Stimulated activated naive CD8-positive, alpha-beta T cell treated with anti-CD3 and anti-CD28 coated beads, Interleukin-15, amount 100 ng/mL, for 72 hours (primary cell): ENCODE measurements around the gene OPTC.

ENCODE experiments used
- ATAC-seq: fragments of 150-1000 bp; cut with Tn5 transposase; 2 replicates; pipeline ENCODE4 v1.10.0; 2021; ENCODE audit warnings: mild to moderate bottlenecking, moderate library complexity
- DNase-seq, 2 donors: peaks; one replicate each; pipeline ENCODE4 v3.0.0; 2021 to 2022
- H3K27ac Mint-ChIP-seq, 2 donors: one replicate each; pipeline ENCODE4 v1.8.0; 2022; ENCODE audit warnings: mild to moderate bottlenecking in 2 of 2, mixed read lengths in 2 of 2, moderate library complexity in 2 of 2
- H3K27me3 Mint-ChIP-seq: one replicate; pipeline ENCODE4 v1.8.0; 2022; ENCODE audit warnings: mixed read lengths
- H3K4me1 Mint-ChIP-seq: one replicate; pipeline ENCODE4 v1.8.0; 2022; ENCODE audit warnings: mild to moderate bottlenecking, mixed read lengths
- H3K4me3 Mint-ChIP-seq, 2 donors: one replicate each; pipeline ENCODE4 v1.8.0; 2022; ENCODE audit warnings: mild to moderate bottlenecking in 2 of 2, mixed read lengths in 2 of 2, moderate library complexity in 1 of 2
- H3K9me3 Mint-ChIP-seq, 2 donors: one replicate each; pipeline ENCODE4 v1.8.0; 2022; ENCODE audit warnings: mixed read lengths in 2 of 2

The OPTC gene

DNA sequence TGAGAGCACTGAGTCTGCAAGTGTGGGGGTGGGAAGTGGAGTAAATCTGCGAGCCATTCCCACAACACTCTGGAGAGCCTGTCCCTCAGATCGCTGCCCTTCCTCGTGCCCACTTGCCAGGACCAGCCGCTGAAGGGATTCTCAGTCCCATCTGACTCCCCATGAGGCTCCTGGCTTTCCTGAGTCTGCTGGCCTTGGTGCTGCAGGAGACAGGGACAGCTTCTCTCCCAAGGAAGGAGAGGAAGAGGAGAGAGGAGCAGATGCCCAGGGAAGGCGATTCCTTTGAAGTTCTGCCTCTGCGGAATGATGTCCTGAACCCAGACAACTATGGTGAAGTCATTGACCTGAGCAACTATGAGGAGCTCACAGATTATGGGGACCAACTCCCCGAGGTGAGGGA, 1.9 kb downstream of the OPTC start:
- Mint-ChIP-seq H3K4me3 (no peak overlapping the region), H3K4me1 (no peaks in the 10 kb centered on the region), H3K27ac (no peak overlapping the region), H3K27me3 (no peaks in the 10 kb centered on the region), H3K9me3 (no peaks in the 10 kb centered on the region)
- ATAC-seq = no peak
- no peak for DNase-seq

- no peaks in the 10 kb centered on the region for H3K9me3 Mint-ChIP-seq
- no peak overlapping the region for H3K27ac Mint-ChIP-seq
- H3K4me1 Mint-ChIP-seq = no peaks in the 10 kb centered on the region
- ATAC-seq = no peak
- no peak for DNase-seq
- H3K4me3 Mint-ChIP-seq = no peak overlapping the region
- H3K27me3 Mint-ChIP-seq = no peaks in the 10 kb centered on the region
Observed at GRCh38 chr1:203497269-203497777, 3.4 kb downstream of the OPTC start.

- no peak overlapping the region for H3K27ac Mint-ChIP-seq
- peak; percentile 74 for ATAC-seq
Observed at GRCh38 chr1:203499643-203500278, 5.8 kb downstream of the OPTC start.

DNA sequence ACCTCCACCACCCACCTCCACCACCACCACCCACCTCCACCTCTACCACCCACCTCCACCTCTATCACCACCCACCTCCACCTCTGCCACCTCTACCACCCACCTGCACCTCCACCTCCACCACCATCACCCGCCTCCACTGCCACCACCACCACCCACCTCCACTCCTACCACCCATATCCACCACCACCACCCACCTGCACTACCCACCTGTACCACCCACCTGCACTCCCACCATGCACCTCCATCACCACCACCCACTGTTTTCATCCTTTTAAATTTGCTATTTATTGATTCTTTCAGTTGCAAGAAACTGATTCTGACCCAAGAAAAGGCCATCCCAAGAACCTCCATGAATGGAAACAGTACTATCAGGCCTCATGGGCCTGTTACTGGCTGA, 6.3 kb downstream of the OPTC start:
- Mint-ChIP-seq H3K27me3 (no peaks in the 10 kb centered on the region), H3K9me3 (no peaks in the 10 kb centered on the region), H3K4me1 (peaks cover 6% of the 10 kb centered on the region), H3K4me3 (no peak overlapping the region), H3K27ac (no peak overlapping the region)
- DNase-seq = no peak
- peak; percentile 44 for ATAC-seq

More at GRCh38 chr1:203499643-203500278, 5.8 kb downstream of the OPTC start:
- Mint-ChIP-seq H3K4me3 (no peak overlapping the region), H3K9me3 (no peaks in the 10 kb centered on the region), H3K4me1 (peaks cover 3% of the 10 kb centered on the region), H3K27me3 (no peaks in the 10 kb centered on the region)
- DNase-seq = no peak

GRCh38 chr1:203503836-203504235, 9.9 kb downstream of the OPTC start:
- Mint-ChIP-seq H3K4me3 (no peak overlapping the region), H3K9me3 (no peaks in the 10 kb centered on the region), H3K27ac (no peak overlapping the region), H3K27me3 (no peaks in the 10 kb centered on the region), H3K4me1 (peaks cover 6% of the 10 kb centered on the region)
- ATAC-seq = no peak
- DNase-seq = no peak

DNA sequence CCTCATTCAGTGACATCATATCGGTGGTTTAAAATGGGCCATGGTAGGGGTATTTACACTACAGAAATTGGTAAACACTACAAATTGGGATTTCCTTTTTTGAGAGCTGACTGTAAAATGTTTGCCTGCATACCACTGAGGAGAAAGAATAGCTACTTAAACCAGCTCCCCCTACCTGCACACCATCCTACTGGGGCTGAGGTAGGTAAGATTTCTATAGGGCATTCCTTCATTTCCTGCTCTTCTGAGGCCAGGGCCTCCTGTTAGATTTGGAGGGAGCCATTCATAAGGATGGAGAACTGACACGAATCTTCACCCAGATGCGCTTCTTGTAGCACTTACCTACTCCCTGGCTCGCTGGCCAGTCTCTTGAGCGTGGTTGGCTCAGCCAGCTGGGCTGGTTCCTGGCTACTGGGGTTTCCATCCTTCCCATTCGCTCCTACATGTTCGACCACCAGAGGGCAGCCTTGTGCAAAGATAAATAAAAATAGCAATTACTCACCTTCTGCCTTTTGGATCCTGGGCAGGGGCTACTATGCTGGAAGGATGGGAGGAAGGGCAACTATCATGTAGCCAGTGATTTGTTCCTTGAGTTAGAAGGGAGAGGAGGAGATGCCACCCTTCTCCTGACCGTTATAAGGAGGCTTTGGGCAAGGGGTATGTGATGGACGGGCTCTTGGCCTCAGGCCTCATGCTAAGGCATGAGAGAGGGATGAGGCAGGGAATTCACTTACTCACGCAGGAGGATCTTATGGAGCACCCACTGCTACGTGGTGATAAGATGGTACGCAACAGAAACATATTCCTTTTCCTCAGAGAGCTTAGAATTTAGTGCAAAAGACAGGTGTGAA, 10.7 kb downstream of the OPTC start:
- H3K4me3 Mint-ChIP-seq = no peak overlapping the region
- peaks cover 6% of the 10 kb centered on the region for H3K4me1 Mint-ChIP-seq
- DNase-seq (peak; percentile 66 to 70), ATAC-seq (peak; percentile 67)
- H3K27ac Mint-ChIP-seq = peak overlapping the region; percentile 42 to 75
- H3K27me3 Mint-ChIP-seq = no peaks in the 10 kb centered on the region
- no peaks in the 10 kb centered on the region for H3K9me3 Mint-ChIP-seq

DNA sequence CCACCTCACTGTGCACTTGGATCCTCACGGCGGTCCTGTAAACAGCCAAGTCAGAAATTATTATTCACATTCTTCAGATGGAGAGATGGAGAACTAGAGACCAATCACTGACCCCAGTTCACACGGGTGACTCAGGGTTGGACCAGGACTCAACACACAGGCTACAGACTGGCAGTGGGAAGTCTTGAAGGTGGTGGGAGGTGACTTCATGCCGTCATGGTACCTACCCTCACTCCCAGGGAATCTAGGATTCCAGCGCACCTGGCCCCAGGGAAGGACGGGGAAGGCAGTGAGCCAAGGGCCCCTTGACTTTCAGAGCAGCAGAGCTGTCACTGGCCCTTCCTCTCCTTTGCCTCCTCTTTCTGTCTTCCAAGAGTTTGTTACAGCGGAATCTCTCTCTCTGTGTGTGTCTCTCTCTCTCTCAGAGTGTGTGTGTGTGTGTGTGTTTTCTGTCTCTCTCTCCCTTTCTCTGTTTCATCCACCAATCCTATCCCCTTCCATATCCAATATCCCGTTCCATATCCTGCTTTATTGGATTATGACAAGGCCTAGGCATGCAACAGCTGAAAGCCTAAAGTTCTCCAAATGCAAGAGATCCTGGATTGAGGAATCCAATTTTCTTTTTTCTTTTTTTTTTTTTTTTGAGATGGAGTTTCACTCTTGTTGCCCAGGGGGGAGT, 11.7 kb downstream of the OPTC start:
- no peaks in the 10 kb centered on the region for H3K27me3 Mint-ChIP-seq
- H3K4me1 Mint-ChIP-seq = peaks cover 6% of the 10 kb centered on the region
- H3K4me3 Mint-ChIP-seq = no peak overlapping the region
- H3K9me3 Mint-ChIP-seq = no peaks in the 10 kb centered on the region
- DNase-seq = no peak
- no peak for ATAC-seq
- peak overlapping the region in 1 of 2 donors; percentile 16 for H3K27ac Mint-ChIP-seq

GRCh38 chr1:203506858-203507626, 13.1 kb downstream of the OPTC start:
- Mint-ChIP-seq H3K4me1 (peaks cover 6% of the 10 kb centered on the region), H3K27ac (peak overlapping the region; percentile 12 to 77), H3K4me3 (no peak overlapping the region), H3K9me3 (no peaks in the 10 kb centered on the region), H3K27me3 (no peaks in the 10 kb centered on the region)
- peak; percentile 32 for ATAC-seq
- DNase-seq = no peak

DNA sequence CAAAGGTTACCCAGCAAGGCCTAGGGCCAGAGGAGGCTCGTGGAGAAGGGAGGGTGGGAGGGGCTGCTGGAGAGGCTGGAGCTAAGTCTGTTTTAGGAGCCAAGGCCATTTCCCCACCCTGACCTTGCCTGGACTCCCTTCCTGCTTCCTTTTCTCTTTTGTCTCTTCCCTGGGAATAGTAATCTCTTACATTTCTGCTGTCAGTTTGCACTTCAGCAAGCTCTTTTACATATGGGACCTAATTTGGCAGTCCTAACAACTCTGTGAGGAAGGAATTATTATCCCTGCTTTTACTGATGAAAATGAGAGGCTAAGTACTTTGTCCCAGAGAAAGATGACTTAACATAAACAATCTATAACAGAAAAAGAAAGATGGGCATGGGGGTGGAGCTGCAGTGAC, 13.8 kb downstream of the OPTC start:
- no peak for DNase-seq
- H3K4me3 Mint-ChIP-seq = no peak overlapping the region
- peaks cover 13% of the 10 kb centered on the region for H3K4me1 Mint-ChIP-seq
- H3K9me3 Mint-ChIP-seq = no peaks in the 10 kb centered on the region
- H3K27ac Mint-ChIP-seq = peak overlapping the region in 1 of 2 donors; percentile 66
- ATAC-seq = no peak
- no peaks in the 10 kb centered on the region for H3K27me3 Mint-ChIP-seq

DNA sequence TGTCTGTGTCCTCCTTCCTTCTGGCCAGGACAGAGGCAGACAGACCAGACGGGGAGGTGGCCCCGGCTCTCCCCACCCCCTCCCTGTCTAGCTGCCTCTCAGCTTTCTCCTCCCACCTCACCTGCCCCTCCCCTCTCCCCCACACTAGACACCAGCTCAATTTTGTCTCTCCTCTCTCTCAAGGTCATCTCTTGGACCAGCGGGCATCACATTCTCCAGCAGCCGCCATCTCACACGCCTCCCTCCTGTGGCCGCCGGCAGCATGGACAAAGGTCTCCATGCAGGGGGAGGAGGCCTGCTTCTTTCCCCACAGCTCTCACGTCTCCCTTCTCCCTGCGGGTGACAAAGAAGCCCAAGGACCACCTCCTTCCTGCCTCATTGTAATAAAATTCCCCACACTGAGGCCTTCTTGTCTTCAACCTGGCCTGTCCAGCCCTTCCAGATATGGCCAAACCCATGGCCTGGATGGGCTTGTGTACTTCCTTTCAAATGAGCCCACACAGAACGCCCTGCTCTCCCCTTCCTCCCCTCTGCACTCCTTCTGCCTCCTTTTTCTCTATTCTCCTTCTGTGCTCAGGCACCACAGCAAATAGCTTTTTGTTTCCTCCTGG, 14.6 kb downstream of the OPTC start:
- Mint-ChIP-seq H3K9me3 (no peaks in the 10 kb centered on the region), H3K27me3 (no peaks in the 10 kb centered on the region), H3K4me1 (peaks cover 21% of the 10 kb centered on the region), H3K4me3 (no peak overlapping the region), H3K27ac (peak overlapping the region in 1 of 2 donors; percentile 42)
- DNase-seq = no peak
- ATAC-seq = no peak

GRCh38 chr1:203509135-203509534, 15.2 kb downstream of the OPTC start:
- H3K27ac Mint-ChIP-seq = peak overlapping the region in 1 of 2 donors; percentile 11

GRCh38 chr1:203511513-203511912, 17.6 kb downstream of the OPTC start:
- no peaks in the 10 kb centered on the region for H3K27me3 Mint-ChIP-seq
- H3K4me3 Mint-ChIP-seq = no peak overlapping the region
- peaks cover 27% of the 10 kb centered on the region for H3K4me1 Mint-ChIP-seq
- ATAC-seq = no peak
- H3K9me3 Mint-ChIP-seq = no peaks in the 10 kb centered on the region
- no peak for DNase-seq
- H3K27ac Mint-ChIP-seq = peak overlapping the region in 1 of 2 donors; percentile 14

More at GRCh38 chr1:203509135-203509534, 15.2 kb downstream of the OPTC start:
- H3K4me3 Mint-ChIP-seq = no peak overlapping the region
- no peaks in the 10 kb centered on the region for H3K27me3 Mint-ChIP-seq
- ATAC-seq (no peak), DNase-seq (no peak)
- no peaks in the 10 kb centered on the region for H3K9me3 Mint-ChIP-seq
- peaks cover 27% of the 10 kb centered on the region for H3K4me1 Mint-ChIP-seq

DNA sequence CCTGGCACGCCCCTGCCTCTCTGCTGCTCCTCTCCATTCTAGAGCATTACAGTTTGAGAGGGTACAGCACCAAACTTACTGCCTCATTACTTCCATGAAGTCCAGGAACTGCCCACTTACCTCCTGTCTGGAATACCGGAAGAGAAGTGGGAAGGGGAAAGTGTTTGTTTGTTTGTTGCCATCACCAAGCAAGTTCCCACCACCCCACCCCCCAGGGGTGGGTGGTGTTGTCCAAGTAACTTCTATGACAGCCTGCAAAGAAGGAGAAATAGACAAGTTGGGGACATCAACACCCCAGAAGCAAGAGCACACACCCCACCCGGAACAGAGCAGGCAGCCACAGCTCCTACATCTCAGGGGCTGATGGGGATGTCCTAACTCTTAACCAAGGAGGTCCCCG, 18.0 kb downstream of the OPTC start:
- H3K27me3 Mint-ChIP-seq = no peaks in the 10 kb centered on the region
- H3K4me1 Mint-ChIP-seq = peaks cover 27% of the 10 kb centered on the region
- DNase-seq (no peak), ATAC-seq (no peak)
- H3K4me3 Mint-ChIP-seq = no peak overlapping the region
- H3K9me3 Mint-ChIP-seq = no peaks in the 10 kb centered on the region
- peak overlapping the region in 1 of 2 donors; percentile 14 for H3K27ac Mint-ChIP-seq

GRCh38 chr1:203512517-203512847, 18.5 kb downstream of the OPTC start:
- Mint-ChIP-seq H3K27ac (peak overlapping the region in 1 of 2 donors; percentile 85), H3K4me3 (no peak overlapping the region), H3K27me3 (no peaks in the 10 kb centered on the region), H3K9me3 (no peaks in the 10 kb centered on the region), H3K4me1 (peaks cover 27% of the 10 kb centered on the region)
- DNase-seq (no peak), ATAC-seq (no peak)
